Right lobe of liver (tissue), 4 donors: ENCODE measurements around the gene PIEZO2.

Experiments used
- CTCF ChIP-seq, 4 donors: fragments of 200-600 bp in 3 of 4; fragments of 450-650 bp in 1 of 4; IDR thresholded peaks; one replicate each; pipeline versions ENCODE4 v1.5.1 to v1.8.0; 2016 to 2022; ENCODE audit warnings: antibody characterized with exemption in 4 of 4, mild to moderate bottlenecking in 2 of 4
- POLR2A ChIP-seq: fragments of 450-650 bp; IDR thresholded peaks from one replicate; pipeline ENCODE4 v1.6.1; 2017; ENCODE audit warnings: antibody characterized with exemption, mild to moderate bottlenecking
- donor health status: DM: no; HTN: no; CAD: no.
- donor health status: DM: no; HTN: no; CAD: no.
- donor health status: DM: no; HTN: yes; CAD: no.

GRCh38 chr18:11009147-11009546 lies 140.2 kb downstream of the PIEZO2 start:
- TF ChIP-seq POLR2A: no peak
- no peak for TF ChIP-seq CTCF (IDR thresholded peaks at IDR 0.05)
